ENCODE data around the gene LDLRAP1.
"Not testable (repeated sequence)": the region's sequence is repeated elsewhere in the genome, so short reads cannot be mapped to it uniquely, and the experiment has no call there.

LDLRAP1 gene

GRCh38 chr1:25579292-25580252 lies 36.2 kb downstream of the LDLRAP1 start:
- FAIRE-seq: no peak

- FAIRE-seq: no peak
These were observed 37.5 kb downstream of the LDLRAP1 start for GRCh38 chr1:25580927-25581326.

GRCh38 chr1:25581764-25582163 lies 38.4 kb downstream of the LDLRAP1 start:
- FAIRE-seq: no peak

GRCh38 chr1:25583519-25584370 lies 40.3 kb downstream of the LDLRAP1 start:
- FAIRE-seq: no peak

GRCh38 chr1:25586181-25586588 lies 42.8 kb downstream of the LDLRAP1 start:
- no peak for FAIRE-seq

- no peak for FAIRE-seq
These were observed 43.9 kb downstream of the LDLRAP1 start for GRCh38 chr1:25587290-25587689.

GRCh38 chr1:25588224-25588623 lies 44.8 kb downstream of the LDLRAP1 start:
- FAIRE-seq: not testable (repeated sequence)

- not testable (repeated sequence) for FAIRE-seq
These were observed 45.4 kb downstream of the LDLRAP1 start for GRCh38 chr1:25588786-25589185.

GRCh38 chr1:25590096-25590824 lies 46.9 kb downstream of the LDLRAP1 start:
- FAIRE-seq: peak; percentile 27

GRCh38 chr1:25593861-25594260 lies 50.5 kb downstream of the LDLRAP1 start:
- FAIRE-seq: no peak

GRCh38 chr1:25594971-25595370 lies 51.6 kb downstream of the LDLRAP1 start:
- no peak for FAIRE-seq

- not testable (repeated sequence) for FAIRE-seq
These were observed 53.2 kb downstream of the LDLRAP1 start for GRCh38 chr1:25596641-25597040.

- no peak for FAIRE-seq
These were observed 55.5 kb downstream of the LDLRAP1 start for GRCh38 chr1:25598879-25599278.

- no peak for FAIRE-seq
These were observed 56.7 kb downstream of the LDLRAP1 start for GRCh38 chr1:25599969-25600610.

- FAIRE-seq: not testable (repeated sequence)
These were observed 57.7 kb downstream of the LDLRAP1 start for GRCh38 chr1:25600971-25601699.

GRCh38 chr1:25603779-25604538 lies 60.6 kb downstream of the LDLRAP1 start:
- FAIRE-seq: not testable (repeated sequence)

- FAIRE-seq: no peak
These were observed 63.7 kb downstream of the LDLRAP1 start for GRCh38 chr1:25607123-25607522.

GRCh38 chr1:25608488-25609178 lies 65.2 kb downstream of the LDLRAP1 start:
- FAIRE-seq: peak; percentile 56

- FAIRE-seq: peak; percentile 78
These were observed 66.5 kb downstream of the LDLRAP1 start for GRCh38 chr1:25609921-25610320.

All from islet of Langerhans (tissue), 1 donor.